ENCODE results near the gene FBXO46. TPM values are rescaled to one million over a fixed set of nuclear protein-coding genes. Genes with fewer than 3 reads are reported as not detected.

The FBXO46 gene
- polyA plus RNA-seq, 2 of the 4 experiments (the other 2 are of a cell fraction): 4.9 to 12.7 TPM

GRCh38 chr19:45778010-45778661 is 47.4 kb upstream of the FBXO46 start:
- ChIA-PET CTCF (interaction anchor here (1.5 to 74.3 kb wide), 4 partner anchors 7 to 74 kb away, joined by 3 to 2204 read pairs (median 1104); partner anchors contain the start of genes DMPK, DMWD, RSPH6A and SIX5), POLR2A (interaction anchor here (1.4 kb wide), 1 partner anchor 9 kb away, joined by 6 read pairs; the partner anchor contains the start of gene SIX5)
- Histone ChIP-seq H3K4me3 (no peak overlapping the region), H3K4me1 (peaks cover 42% of the 10 kb centered on the region), H3K4me2 (no peak overlapping the region; the same call in 2 of the 3 replicates), H3K9me3 (no peaks in the 10 kb centered on the region), H3K27ac (no peak overlapping the region)
- DNase-seq (ENCODE audit: low read depth in 1 of 2, low spot score in 1 of 2): no peak
- ATAC-seq: no peak
- WGBS (ENCODE audit: missing lambda C conversion rate): 94% methylated on average over 28 of the region's 28 CpGs
- TF ChIP-seq HOXB13 (CRISPR knock-in tag; IDR thresholded peaks at IDR 0.05; ENCODE audit: low read depth): no peak
- TF ChIP-seq TP53 (CRISPR knock-in tag; IDR thresholded peaks at IDR 0.05): no peak
- no peak for TF ChIP-seq POLR2AphosphoS2 (conservative IDR thresholded peaks at IDR 0.05; ENCODE audit: low read length)
- TF ChIP-seq HOXB5 (CRISPR knock-in tag; IDR thresholded peaks at IDR 0.05): no peak
- no peak for TF ChIP-seq GATA3 (IDR thresholded peaks at IDR 0.05; ENCODE audit: borderline replicate concordance)
- TF ChIP-seq RAD21 (conservative IDR thresholded peaks at IDR 0.05 in 1 of 2, IDR thresholded peaks at IDR 0.05 in 1 of 2): no peak
- no peak for TF ChIP-seq ELK1 (IDR thresholded peaks at IDR 0.05; ENCODE audit: low read depth, low read length)
- TF ChIP-seq RFX5 (IDR thresholded peaks at IDR 0.05): no peak
- TF ChIP-seq FOSB (CRISPR knock-in tag; IDR thresholded peaks at IDR 0.05): no peak
- no peak for TF ChIP-seq ZC3H11A (IDR thresholded peaks at IDR 0.05)
- TF ChIP-seq HDAC2 (IDR thresholded peaks at IDR 0.05): no peak
- FAIRE-seq: no peak

DNA sequence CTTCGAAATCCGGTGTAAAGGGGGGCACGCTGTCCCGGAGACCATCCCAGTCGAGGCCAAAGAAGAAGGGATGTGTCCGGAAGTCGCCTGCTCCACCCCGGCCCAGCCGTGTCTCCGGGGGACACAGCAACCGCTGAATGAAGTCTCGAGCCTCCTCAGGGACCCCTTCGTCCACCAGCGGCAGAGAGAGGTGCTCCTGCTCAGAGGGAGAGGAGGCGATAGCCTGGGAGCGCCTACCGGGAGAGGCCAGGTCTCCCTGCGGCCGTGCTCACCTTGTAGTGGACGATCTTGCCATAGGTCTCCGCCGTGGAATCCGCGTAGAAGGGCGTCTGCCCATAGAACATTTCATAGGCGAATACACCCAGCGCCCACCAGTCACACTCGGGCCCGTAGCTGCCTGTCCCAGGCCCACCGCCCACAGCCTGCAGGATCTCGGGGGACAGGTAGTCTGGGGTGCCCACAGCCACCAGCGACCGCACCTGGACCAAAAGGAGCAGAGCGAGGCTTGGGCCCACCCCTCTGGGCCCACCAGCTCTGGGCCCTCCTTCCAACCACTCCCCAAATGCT is 46.8 kb upstream of the FBXO46 start:
- 95% methylated on average over 34 of the region's 34 CpGs for WGBS (ENCODE audit: missing lambda C conversion rate)
- peaks cover 35% of the 10 kb centered on the region for H3K4me1 ChIP-seq
- H3K4me2 ChIP-seq: no peak overlapping the region
- no peak for TF ChIP-seq CHD4 (IDR thresholded peaks at IDR 0.05; ENCODE audit: borderline replicate concordance)
- TF ChIP-seq HMGXB4 (CRISPR knock-in tag; IDR thresholded peaks at IDR 0.05; ENCODE audit: borderline replicate concordance): no peak
- TF ChIP-seq TFCP2L1 (CRISPR knock-in tag; IDR thresholded peaks at IDR 0.05): no peak
- TF ChIP-seq EP300 (IDR thresholded peaks at IDR 0.05): no peak
- TF ChIP-seq, protein P1, sequence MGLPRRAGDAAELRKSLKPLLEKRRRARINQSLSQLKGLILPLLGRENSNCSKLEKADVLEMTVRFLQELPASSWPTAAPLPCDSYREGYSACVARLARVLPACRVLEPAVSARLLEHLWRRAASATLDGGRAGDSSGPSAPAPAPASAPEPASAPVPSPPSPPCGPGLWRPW (IDR thresholded peaks at IDR 0.05): no peak
- TF ChIP-seq POLR2AphosphoS2 (conservative IDR thresholded peaks at IDR 0.05; ENCODE audit: low read length): no peak
- TF ChIP-seq, protein P2, sequence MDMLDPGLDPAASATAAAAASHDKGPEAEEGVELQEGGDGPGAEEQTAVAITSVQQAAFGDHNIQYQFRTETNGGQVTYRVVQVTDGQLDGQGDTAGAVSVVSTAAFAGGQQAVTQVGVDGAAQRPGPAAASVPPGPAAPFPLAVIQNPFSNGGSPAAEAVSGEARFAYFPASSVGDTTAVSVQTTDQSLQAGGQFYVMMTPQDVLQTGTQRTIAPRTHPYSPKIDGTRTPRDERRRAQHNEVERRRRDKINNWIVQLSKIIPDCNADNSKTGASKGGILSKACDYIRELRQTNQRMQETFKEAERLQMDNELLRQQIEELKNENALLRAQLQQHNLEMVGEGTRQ (IDR thresholded peaks at IDR 0.05): no peak
- no peak for TF ChIP-seq ZSCAN20 (CRISPR knock-in tag; IDR thresholded peaks at IDR 0.05)
- TF ChIP-seq SREBF2 (IDR thresholded peaks at IDR 0.05): no peak
- TF ChIP-seq HDAC2 (IDR thresholded peaks at IDR 0.05): no peak
- no peak for TF ChIP-seq JUNB (IDR thresholded peaks at IDR 0.05)
- TF ChIP-seq MYC (IDR thresholded peaks at IDR 0.05; ENCODE audit: borderline replicate concordance, low read length): no peak
- TF ChIP-seq FOXS1 (CRISPR knock-in tag; IDR thresholded peaks at IDR 0.05): no peak
- no peak for TF ChIP-seq RAD21 (conservative IDR thresholded peaks at IDR 0.05 in 1 of 2, IDR thresholded peaks at IDR 0.05 in 1 of 2)
- TF ChIP-seq FOSL2 (IDR thresholded peaks at IDR 0.05): no peak
- TF ChIP-seq FOSL2 (CRISPR knock-in tag; IDR thresholded peaks at IDR 0.05): no peak
- TF ChIP-seq, protein P3, sequence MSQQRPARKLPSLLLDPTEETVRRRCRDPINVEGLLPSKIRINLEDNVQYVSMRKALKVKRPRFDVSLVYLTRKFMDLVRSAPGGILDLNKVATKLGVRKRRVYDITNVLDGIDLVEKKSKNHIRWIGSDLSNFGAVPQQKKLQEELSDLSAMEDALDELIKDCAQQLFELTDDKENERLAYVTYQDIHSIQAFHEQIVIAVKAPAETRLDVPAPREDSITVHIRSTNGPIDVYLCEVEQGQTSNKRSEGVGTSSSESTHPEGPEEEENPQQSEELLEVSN (IDR thresholded peaks at IDR 0.05; ENCODE audit: borderline replicate concordance, low read depth): no peak
- TF ChIP-seq CBX2 (IDR thresholded peaks at IDR 0.05; ENCODE audit: borderline replicate concordance, low read depth): no peak
- TF ChIP-seq HEYL (CRISPR knock-in tag; IDR thresholded peaks at IDR 0.05): no peak
- no peak for DNase-seq (ENCODE audit: low read depth in 1 of 2, low spot score in 1 of 2)
- ChIA-PET POLR2A (interaction anchor here (1.4 kb wide), 1 partner anchor 8 kb away, joined by 6 read pairs; the partner anchor contains the start of gene SIX5), CTCF (interaction anchor here (1.5 to 74.3 kb wide), 4 partner anchors 7 to 84 kb away, joined by 3 to 2204 read pairs (median 1104); partner anchors contain the start of genes DMPK, DMWD, RSPH6A and SIX5)
- H3K4me3 ChIP-seq: no peak overlapping the region
- no peak for FAIRE-seq
- H3K9me3 ChIP-seq: no peaks in the 10 kb centered on the region
- H3K27ac ChIP-seq: no peak overlapping the region
- no peak for ATAC-seq
